Nephron (organoid): ENCODE data around the gene BCAS3.
A peak's percentile ranks its signal among the peaks of the same experiment; 100 is the strongest.

Experiments used
- H3K27ac Mint-ChIP-seq, 3 experiments: 2 replicates each; pipeline ENCODE4 v1.8.0; 2020; ENCODE audit warnings: mixed read lengths in 3 of 3, mild to moderate bottlenecking in 2 of 3, moderate library complexity in 1 of 3
- H3K27me3 Mint-ChIP-seq: 2 replicates; pipeline ENCODE4 v1.8.0; 2021; ENCODE audit warnings: low read depth, mild to moderate bottlenecking, moderate library complexity, mixed read lengths
- H3K36me3 Mint-ChIP-seq: 2 replicates; pipeline ENCODE4 v1.8.0; 2020; ENCODE audit warnings: low read depth, mixed read lengths
- H3K4me1 Mint-ChIP-seq: 2 replicates; pipeline ENCODE4 v1.8.0; 2020; ENCODE audit warnings: mixed read lengths
- H3K4me3 Mint-ChIP-seq, 3 experiments: 2 replicates each; pipeline ENCODE4 v1.8.0; 2020; ENCODE audit warnings: mild to moderate bottlenecking in 3 of 3, mixed read lengths in 3 of 3, moderate library complexity in 2 of 3
- H3K9me3 Mint-ChIP-seq: 2 replicates; pipeline ENCODE4 v1.8.0; 2020; ENCODE audit warnings: mixed read lengths
- TF ChIP-seq, protein P1 (sequence below), 3 experiments: fragments of 200-600 bp; sonication (generic); IDR thresholded peaks; one replicate each; pipeline ENCODE4 v1.5.0; 2021; ENCODE audit warnings: antibody characterized with exemption in 3 of 3; ENCODE audit not compliant: unreplicated experiment in 3 of 3

Gene BCAS3

GRCh38 chr17:61390479-61390791 is 712.8 kb downstream of the BCAS3 start:
- no peak overlapping the region for H3K4me3 Mint-ChIP-seq
- H3K36me3 Mint-ChIP-seq: peaks cover 10% of the 10 kb centered on the region
- peaks cover 34% of the 10 kb centered on the region for H3K27me3 Mint-ChIP-seq
- no peaks in the 10 kb centered on the region for H3K9me3 Mint-ChIP-seq
- TF ChIP-seq, protein P1, sequence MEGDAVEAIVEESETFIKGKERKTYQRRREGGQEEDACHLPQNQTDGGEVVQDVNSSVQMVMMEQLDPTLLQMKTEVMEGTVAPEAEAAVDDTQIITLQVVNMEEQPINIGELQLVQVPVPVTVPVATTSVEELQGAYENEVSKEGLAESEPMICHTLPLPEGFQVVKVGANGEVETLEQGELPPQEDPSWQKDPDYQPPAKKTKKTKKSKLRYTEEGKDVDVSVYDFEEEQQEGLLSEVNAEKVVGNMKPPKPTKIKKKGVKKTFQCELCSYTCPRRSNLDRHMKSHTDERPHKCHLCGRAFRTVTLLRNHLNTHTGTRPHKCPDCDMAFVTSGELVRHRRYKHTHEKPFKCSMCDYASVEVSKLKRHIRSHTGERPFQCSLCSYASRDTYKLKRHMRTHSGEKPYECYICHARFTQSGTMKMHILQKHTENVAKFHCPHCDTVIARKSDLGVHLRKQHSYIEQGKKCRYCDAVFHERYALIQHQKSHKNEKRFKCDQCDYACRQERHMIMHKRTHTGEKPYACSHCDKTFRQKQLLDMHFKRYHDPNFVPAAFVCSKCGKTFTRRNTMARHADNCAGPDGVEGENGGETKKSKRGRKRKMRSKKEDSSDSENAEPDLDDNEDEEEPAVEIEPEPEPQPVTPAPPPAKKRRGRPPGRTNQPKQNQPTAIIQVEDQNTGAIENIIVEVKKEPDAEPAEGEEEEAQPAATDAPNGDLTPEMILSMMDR (IDR thresholded peaks at IDR 0.05; ENCODE audit: unreplicated experiment in 3 of 3): no peak
- peak overlapping the region; percentile 41 to 88 (median 81) for H3K27ac Mint-ChIP-seq
- peaks cover 67% of the 10 kb centered on the region for H3K4me1 Mint-ChIP-seq

GRCh38 chr17:61391595-61392291 is 714.1 kb downstream of the BCAS3 start:
- Mint-ChIP-seq H3K27ac (peak overlapping the region in 2 of 3 experiments; percentile 87 to 93), H3K36me3 (peaks cover 10% of the 10 kb centered on the region), H3K4me3 (no peak overlapping the region), H3K27me3 (peaks cover 39% of the 10 kb centered on the region), H3K4me1 (peaks cover 66% of the 10 kb centered on the region), H3K9me3 (no peaks in the 10 kb centered on the region)
- TF ChIP-seq, protein P1 (IDR thresholded peaks at IDR 0.05; ENCODE audit: unreplicated experiment in 3 of 3): no peak

DNA sequence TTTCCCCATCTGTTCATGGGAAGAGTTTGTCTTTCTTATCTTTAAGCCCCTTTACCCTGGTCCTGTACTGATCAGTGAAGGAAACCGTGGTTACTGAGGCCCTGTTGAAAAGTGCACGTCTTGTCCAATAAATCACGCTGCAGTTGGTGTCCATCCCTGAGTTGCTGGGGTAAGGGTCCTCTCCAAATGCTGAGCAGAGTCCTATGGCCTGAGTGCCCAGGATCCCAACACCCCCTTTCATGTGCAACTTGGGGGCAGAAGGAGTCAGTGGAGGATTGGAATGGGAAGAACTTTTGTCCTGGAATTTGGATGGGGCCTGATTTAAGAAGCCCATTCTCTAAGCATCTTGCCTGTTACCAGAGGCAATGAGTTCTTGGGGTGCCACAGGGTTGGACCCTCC is 715.0 kb downstream of the BCAS3 start:
- no peak overlapping the region for H3K4me3 Mint-ChIP-seq
- H3K27me3 Mint-ChIP-seq: peaks cover 42% of the 10 kb centered on the region
- H3K27ac Mint-ChIP-seq: peak overlapping the region in 2 of 3 experiments; percentile 87 to 93
- H3K9me3 Mint-ChIP-seq: no peaks in the 10 kb centered on the region
- H3K4me1 Mint-ChIP-seq: peaks cover 66% of the 10 kb centered on the region
- peaks cover 10% of the 10 kb centered on the region for H3K36me3 Mint-ChIP-seq
- TF ChIP-seq, protein P1 (IDR thresholded peaks at IDR 0.05; ENCODE audit: unreplicated experiment in 3 of 3): no peak

DNA sequence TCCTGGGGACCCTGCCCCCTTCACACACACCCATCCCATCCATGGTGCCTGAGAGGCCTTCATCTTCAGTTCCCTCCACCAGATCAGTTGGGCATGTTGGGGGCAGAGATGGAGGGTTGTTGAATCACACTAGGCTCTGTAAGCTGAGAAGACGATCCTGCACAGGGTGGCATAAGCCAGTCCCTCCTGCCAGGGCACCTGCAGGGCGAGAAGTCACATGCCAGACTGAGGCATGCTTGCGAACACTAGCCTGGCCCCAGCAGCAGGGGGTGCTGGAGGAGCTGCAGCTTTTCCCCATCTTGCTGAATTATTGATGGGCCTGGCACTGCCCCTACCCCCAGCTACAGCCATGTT is 715.9 kb downstream of the BCAS3 start:
- no peaks in the 10 kb centered on the region for H3K9me3 Mint-ChIP-seq
- H3K4me1 Mint-ChIP-seq: peaks cover 67% of the 10 kb centered on the region
- no peak overlapping the region for H3K4me3 Mint-ChIP-seq
- peak overlapping the region in 2 of 3 experiments; percentile 87 to 93 for H3K27ac Mint-ChIP-seq
- TF ChIP-seq, protein P1 (IDR thresholded peaks at IDR 0.05; ENCODE audit: unreplicated experiment in 3 of 3): peak in 2 of 3 experiments; percentile 11 to 14
- H3K36me3 Mint-ChIP-seq: peaks cover 10% of the 10 kb centered on the region
- H3K27me3 Mint-ChIP-seq: peaks cover 50% of the 10 kb centered on the region

DNA sequence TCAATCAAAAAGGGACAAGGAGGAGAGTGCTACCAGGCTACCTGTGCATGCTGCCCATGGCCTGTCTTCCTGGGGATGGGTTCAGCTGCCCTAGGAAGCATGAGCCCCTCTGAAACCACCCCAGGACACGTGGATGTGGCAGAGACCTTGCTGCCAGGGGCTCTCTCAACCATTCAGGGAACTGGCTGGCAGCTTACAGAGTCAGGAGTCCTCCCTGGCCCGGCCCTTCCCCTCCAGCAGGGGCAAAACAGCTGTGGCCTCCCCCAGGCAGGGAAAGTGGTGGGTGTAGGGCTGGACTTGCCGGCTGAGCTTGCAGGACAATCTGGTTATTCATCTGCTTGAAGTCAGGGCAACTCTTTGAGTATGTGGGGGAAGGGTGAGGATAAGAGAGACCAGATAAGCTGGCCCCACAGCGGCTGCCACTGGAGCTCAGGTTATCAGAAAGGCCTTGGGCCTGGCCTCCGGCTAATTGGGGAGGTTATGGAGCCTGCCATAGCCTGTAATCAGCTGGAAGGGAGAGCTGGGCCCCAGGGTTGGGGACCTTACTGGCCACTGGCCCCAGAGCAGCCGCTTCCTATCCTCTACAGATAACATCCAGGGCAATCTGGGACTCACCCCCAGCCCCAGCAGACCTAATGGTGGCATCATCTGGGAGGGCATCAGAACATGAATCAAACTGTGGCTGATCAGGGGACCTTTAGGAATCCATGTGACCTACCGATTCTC is 716.4 kb downstream of the BCAS3 start:
- Mint-ChIP-seq H3K9me3 (no peaks in the 10 kb centered on the region), H3K36me3 (peaks cover 10% of the 10 kb centered on the region), H3K27ac (peak overlapping the region; percentile 75 to 94 (median 93)), H3K4me3 (peak overlapping the region; percentile 77 to 88 (median 85)), H3K27me3 (peaks cover 54% of the 10 kb centered on the region), H3K4me1 (peaks cover 65% of the 10 kb centered on the region)
- TF ChIP-seq, protein P1 (IDR thresholded peaks at IDR 0.05; ENCODE audit: unreplicated experiment in 3 of 3): peak in 1 of 3 experiments; percentile 2
